Measurements from ENCODE around the gene HIF1A.
"Not testable (repeated sequence)": the region's sequence is repeated elsewhere in the genome, so short reads cannot be mapped to it uniquely, and the experiment has no call there.

Gene HIF1A

DNA sequence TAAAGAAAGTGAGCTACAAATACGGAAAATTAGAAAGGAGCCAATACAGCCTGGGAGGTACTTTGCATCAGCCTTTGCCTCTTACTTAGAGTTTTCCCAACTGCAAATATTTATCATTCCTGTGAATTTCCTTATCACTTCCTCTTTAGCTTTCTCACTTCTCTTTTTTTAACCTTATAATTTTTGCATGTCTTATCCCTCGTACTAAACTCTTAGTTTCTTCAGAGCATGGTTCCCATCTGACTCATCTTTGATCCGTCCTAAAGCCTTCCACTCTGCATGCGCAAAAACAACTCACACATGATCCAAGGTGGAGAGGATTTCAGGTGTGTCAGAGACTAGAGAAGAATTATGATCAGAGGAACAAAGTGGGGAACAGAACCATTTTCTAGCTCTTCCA, 57.3 kb downstream of the HIF1A start:
- TF ChIP-seq POLR2A (IDR thresholded peaks at IDR 0.05; ENCODE audit: low read depth, low read length) (no peak), SPI1 (IDR thresholded peaks at IDR 0.05; ENCODE audit: low read depth, low read length) (peak; percentile 99), POU2F2 (IDR thresholded peaks at IDR 0.05; ENCODE audit: low read depth, low read length) (peak; percentile 25; the same call in 1 of the 2 replicates)
- DNase-seq (ENCODE audit: insufficient read length, low spot score), result no peak
- FAIRE-seq, result peak; percentile 85

DNA sequence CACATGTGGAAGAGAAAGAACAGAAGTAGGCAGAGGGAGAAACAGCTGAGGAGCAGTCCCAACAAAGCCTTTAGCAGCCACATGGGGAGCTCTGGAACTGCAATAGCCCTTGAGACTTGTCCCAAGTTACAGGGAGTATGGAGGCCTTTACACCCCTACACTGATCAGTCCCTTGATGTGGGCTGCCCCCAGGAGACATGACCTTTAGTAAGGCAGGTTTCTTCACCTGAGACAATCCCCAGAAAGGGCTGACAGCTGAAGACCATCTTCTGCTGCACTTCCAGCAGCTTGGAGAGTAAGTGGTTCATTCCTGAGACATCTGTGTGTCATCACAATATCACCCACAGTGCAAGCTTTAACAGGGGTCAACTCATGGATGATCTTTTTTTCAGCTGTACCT, 58.3 kb downstream of the HIF1A start:
- peak; percentile 41 for FAIRE-seq
- no peak for DNase-seq (ENCODE audit: insufficient read length, low spot score)
- TF ChIP-seq PAX5 (IDR thresholded peaks at IDR 0.05; ENCODE audit: insufficient read depth, low read length, severe bottlenecking), result no peak
- no peak for TF ChIP-seq POU2F2 (IDR thresholded peaks at IDR 0.05; ENCODE audit: low read depth, low read length)
- no peak for TF ChIP-seq TAF1 (IDR thresholded peaks at IDR 0.05; ENCODE audit: low read depth, low read length)
- TF ChIP-seq POLR2AphosphoS5 (IDR thresholded peaks at IDR 0.05; ENCODE audit: low read depth, low read length), result no peak
- no peak for TF ChIP-seq POLR2A (IDR thresholded peaks at IDR 0.05; ENCODE audit: low read depth, low read length)
- no peak for TF ChIP-seq SPI1 (IDR thresholded peaks at IDR 0.05; ENCODE audit: low read depth, low read length)

DNA sequence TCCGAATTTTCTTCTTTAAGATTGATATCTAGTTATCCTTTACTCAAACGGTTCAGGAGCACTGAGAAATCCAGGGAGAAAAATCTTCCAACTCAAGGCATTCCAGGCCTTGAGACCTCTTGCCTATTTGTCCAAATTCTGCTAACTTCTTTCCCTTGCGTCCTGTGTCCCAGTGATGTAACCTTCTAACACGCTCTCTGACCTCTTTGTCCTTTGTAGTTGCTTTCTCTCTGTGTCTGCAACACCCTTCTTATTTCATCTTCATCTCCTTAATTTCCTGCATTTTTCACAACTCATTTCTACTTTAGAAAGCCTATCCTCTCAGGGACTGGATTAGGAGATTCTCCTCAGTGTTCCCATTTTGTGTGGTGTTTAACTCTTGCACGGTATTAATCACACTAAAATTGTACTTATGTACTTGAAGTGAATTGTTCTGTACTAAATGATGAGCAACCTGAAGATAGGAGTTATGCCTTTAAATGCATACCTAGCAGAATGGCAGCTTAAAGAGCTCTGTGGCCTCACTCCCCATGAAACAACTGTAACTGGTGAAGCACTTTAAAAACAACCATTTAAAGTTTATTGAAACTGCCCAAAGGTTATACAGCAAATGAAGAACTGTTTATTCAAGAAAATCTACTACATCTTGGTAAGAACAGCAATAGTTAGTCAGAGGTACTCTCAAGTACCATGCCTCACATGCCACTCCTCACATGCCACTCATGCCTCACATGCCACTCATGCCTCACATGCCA, 59.5 kb downstream of the HIF1A start:
- FAIRE-seq, result no peak
- TF ChIP-seq POLR2AphosphoS5 (IDR thresholded peaks at IDR 0.05; ENCODE audit: low read depth, low read length) (no peak), SPI1 (IDR thresholded peaks at IDR 0.05; ENCODE audit: low read depth, low read length) (no peak), POU2F2 (IDR thresholded peaks at IDR 0.05; ENCODE audit: low read depth, low read length) (no peak), TAF1 (IDR thresholded peaks at IDR 0.05; ENCODE audit: low read depth, low read length) (no peak), POLR2A (IDR thresholded peaks at IDR 0.05; ENCODE audit: low read depth, low read length) (no peak), PAX5 (IDR thresholded peaks at IDR 0.05; ENCODE audit: insufficient read depth, low read length, severe bottlenecking) (no peak)

DNA sequence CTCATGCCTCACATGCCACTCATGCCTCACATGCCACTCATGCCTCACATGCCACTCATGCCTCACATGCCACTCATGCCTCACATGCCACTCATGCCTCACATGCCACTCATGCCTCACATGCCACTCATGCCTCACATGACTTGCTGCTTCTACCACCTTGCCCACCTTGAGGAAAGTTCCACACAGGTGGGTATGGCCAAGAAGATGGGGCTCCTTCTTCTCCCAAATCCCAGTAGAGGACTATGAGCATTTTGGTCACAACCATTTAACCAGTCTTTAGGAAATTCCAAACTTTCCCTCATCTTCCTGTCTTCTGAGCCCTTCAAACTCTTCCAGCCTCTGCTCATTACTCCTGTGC, 60.0 kb downstream of the HIF1A start:
- not testable (repeated sequence) for FAIRE-seq

More for the DNA sequence above, 59.5 kb downstream of the HIF1A start:
- no peak for DNase-seq (ENCODE audit: insufficient read length, low spot score)

DNA sequence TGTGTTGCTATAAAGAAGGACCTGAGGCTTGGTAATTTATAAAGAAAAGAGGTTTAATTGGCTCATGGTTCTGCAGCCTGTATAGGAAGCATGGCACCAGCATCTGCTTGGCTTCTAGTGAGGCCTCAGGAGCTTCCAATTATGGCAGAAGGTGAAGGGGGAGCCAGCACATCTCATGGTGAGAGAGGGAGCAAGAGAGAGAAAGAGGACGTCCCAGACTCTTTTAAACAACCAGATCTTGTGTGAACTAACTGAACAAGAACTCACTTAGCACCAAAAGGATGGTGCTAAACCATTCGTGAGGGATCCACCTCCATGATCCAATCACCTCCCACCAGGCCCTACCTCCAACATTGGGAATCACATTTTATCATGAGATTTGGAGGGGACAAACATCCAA, 60.8 kb downstream of the HIF1A start:
- TF ChIP-seq POLR2AphosphoS5 (IDR thresholded peaks at IDR 0.05; ENCODE audit: low read depth, low read length), result no peak
- TF ChIP-seq PAX5 (IDR thresholded peaks at IDR 0.05; ENCODE audit: insufficient read depth, low read length, severe bottlenecking), result no peak
- no peak for TF ChIP-seq POU2F2 (IDR thresholded peaks at IDR 0.05; ENCODE audit: low read depth, low read length)
- TF ChIP-seq POLR2A (IDR thresholded peaks at IDR 0.05; ENCODE audit: low read depth, low read length), result no peak
- TF ChIP-seq SPI1 (IDR thresholded peaks at IDR 0.05; ENCODE audit: low read depth, low read length), result no peak
- TF ChIP-seq TAF1 (IDR thresholded peaks at IDR 0.05; ENCODE audit: low read depth, low read length), result no peak
- DNase-seq (ENCODE audit: insufficient read length, low spot score) (no peak), FAIRE-seq (no peak)

More for the DNA sequence above, 60.0 kb downstream of the HIF1A start:
- not testable (repeated sequence) for DNase-seq (ENCODE audit: insufficient read length, low spot score)

DNA sequence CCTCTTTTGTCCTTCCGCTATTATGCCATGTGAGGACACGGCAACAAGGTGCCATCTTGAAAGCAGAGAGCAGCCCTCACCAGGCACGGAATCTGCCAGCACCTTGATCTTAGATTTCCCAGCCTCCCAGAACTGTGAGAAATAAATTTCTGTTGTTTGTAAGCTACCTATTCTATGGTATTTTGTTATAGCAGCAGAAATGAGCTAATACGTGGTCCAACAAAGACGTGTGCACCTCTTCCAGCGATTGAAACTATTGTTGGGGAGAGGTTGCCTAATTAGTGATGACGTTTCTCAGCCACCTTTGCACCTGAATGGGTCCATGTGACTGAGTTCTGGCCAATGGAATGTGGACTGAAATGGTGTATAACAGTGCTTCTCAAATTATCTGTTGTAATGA, 64.6 kb downstream of the HIF1A start:
- DNase-seq (ENCODE audit: insufficient read length, low spot score) (no peak), FAIRE-seq (no peak)
- TF ChIP-seq TAF1 (IDR thresholded peaks at IDR 0.05; ENCODE audit: low read depth, low read length) (no peak), POLR2AphosphoS5 (IDR thresholded peaks at IDR 0.05; ENCODE audit: low read depth, low read length) (no peak), PAX5 (IDR thresholded peaks at IDR 0.05; ENCODE audit: insufficient read depth, low read length, severe bottlenecking) (no peak), POLR2A (IDR thresholded peaks at IDR 0.05; ENCODE audit: low read depth, low read length) (no peak), POU2F2 (IDR thresholded peaks at IDR 0.05; ENCODE audit: low read depth, low read length) (no peak), SPI1 (IDR thresholded peaks at IDR 0.05; ENCODE audit: low read depth, low read length) (no peak)

DNA sequence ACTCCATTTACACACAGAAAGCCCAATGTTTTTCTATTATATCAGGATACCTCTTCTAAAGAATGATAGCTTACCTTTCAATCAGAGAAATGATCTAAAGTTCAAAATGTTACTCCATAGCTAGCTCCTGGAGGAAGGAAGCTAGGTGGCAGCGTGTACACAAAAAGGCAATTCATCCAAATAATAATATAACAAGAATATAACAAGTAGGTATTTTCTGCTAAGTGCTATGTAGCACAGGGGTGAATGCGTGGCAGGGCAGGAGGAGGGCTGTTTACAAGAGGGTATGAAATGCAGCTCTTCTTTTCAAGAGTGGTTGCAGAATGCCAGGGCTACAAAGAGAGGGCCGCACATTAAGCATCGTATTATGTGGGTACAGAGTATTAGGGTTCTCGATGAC, 66.2 kb downstream of the HIF1A start:
- FAIRE-seq (no peak), DNase-seq (ENCODE audit: insufficient read length, low spot score) (no peak)
- no peak for TF ChIP-seq POLR2AphosphoS5 (IDR thresholded peaks at IDR 0.05; ENCODE audit: low read depth, low read length)
- no peak for TF ChIP-seq SPI1 (IDR thresholded peaks at IDR 0.05; ENCODE audit: low read depth, low read length)
- no peak for TF ChIP-seq PAX5 (IDR thresholded peaks at IDR 0.05; ENCODE audit: insufficient read depth, low read length, severe bottlenecking)
- TF ChIP-seq POU2F2 (IDR thresholded peaks at IDR 0.05; ENCODE audit: low read depth, low read length), result no peak
- no peak for TF ChIP-seq POLR2A (IDR thresholded peaks at IDR 0.05; ENCODE audit: low read depth, low read length)
- TF ChIP-seq TAF1 (IDR thresholded peaks at IDR 0.05; ENCODE audit: low read depth, low read length), result no peak

DNA sequence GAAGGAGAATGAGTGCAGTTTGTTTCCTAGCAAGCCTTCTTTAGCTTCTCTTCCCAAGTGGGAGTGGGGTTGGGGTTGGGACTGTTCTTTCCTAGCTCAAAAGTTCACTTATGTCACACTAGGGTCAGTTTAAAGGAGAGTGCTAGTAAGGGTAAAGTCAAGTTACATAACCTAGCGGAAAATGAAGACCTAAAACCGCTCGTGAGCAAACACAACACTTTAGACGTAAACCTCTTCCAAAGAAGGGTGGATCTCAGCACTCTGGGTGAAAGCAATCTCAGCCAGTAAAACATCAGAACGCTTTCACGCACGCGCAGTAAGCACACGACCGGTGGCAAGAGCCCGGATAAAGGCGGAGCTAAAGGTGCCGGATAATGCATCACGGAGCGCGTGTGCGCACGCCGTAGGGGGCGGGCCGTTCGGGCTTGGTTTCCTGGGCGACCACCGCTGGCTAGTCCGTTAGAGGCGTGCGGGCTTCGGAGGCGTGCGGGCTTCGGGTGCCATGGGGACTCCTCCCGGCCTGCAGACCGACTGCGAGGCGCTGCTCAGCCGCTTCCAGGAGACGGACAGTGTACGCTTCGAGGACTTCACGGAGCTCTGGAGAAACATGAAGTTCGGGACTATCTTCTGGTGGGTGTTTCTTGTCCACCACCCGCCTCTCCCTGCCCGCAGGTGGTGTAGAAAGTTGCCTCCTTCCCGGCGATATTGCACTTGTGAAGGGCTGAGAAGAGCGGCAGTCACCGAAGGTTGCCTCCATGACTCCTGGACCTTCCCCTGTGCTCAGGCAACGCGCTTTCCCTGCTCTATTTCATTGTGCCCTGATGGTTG, 66.9 kb downstream of the HIF1A start, which contains the start of gene SNAPC1:
TSS of gene SNAPC1 (plus strand) at position 462 of the 828 bp plus-strand sequence. CDS start at position 503, 41 bp downstream.
- FAIRE-seq, result peak; percentile 99
- TF ChIP-seq POLR2A (IDR thresholded peaks at IDR 0.05; ENCODE audit: low read depth, low read length) (peak; percentile 78), TAF1 (IDR thresholded peaks at IDR 0.05; ENCODE audit: low read depth, low read length) (peak; percentile 55; the same call in 1 of the 2 replicates), POLR2AphosphoS5 (IDR thresholded peaks at IDR 0.05; ENCODE audit: low read depth, low read length) (peak; percentile 86), PAX5 (IDR thresholded peaks at IDR 0.05; ENCODE audit: insufficient read depth, low read length, severe bottlenecking) (no peak)
- DNase-seq (ENCODE audit: insufficient read length, low spot score), result peak; percentile 85

DNA sequence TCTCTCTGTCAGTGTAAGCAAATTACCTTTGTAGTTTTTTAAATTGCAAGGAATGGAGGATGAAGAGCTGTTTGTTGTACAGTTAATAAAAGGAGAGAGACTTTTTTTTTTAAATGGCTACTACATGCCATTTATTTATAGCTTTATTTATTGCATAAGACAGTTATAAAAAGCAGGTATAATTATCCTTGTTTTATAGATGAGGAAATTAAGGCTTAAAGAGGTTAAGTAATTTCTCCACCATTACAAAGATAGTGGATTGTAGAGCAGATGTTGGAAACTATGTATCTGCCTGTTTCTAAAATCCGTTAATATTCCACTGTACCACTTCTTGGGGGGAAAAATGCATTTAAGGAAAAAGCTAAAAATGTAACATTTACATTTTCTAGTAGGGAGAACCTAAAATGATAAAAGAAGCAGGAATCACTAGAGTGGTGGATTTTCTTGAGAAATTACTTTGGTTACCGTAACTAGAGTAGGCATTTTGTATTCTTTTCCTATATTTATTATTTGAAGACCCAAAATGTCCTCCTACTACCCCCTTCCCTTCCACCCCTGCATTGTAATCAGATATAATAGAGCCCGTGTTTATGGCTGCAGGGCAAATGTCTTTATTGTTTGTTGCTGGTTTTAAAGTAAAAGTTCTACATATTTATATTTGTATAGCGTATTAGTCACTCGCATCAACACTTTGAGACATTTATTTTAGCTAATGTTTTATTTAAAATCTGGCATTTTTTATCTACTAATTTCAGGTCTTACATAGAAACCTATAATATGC, 69.2 kb downstream of the HIF1A start:
- TF ChIP-seq POU2F2 (IDR thresholded peaks at IDR 0.05; ENCODE audit: low read depth, low read length) (no peak), POLR2A (IDR thresholded peaks at IDR 0.05; ENCODE audit: low read depth, low read length) (no peak), SPI1 (IDR thresholded peaks at IDR 0.05; ENCODE audit: low read depth, low read length) (no peak), PAX5 (IDR thresholded peaks at IDR 0.05; ENCODE audit: insufficient read depth, low read length, severe bottlenecking) (no peak)
- FAIRE-seq (no peak), DNase-seq (ENCODE audit: insufficient read length, low spot score) (no peak)
